ENCODE results near the gene ITGB4. TPM values are rescaled to one million over a fixed set of nuclear protein-coding genes. Genes with fewer than 3 reads are reported as not detected.

The ITGB4 gene
- total RNA-seq (2014; rRNA removed; shearing (Covaris generic)) = 0.28 and 0.70 TPM in 2 replicates

- H3K27me3 ChIP-seq (ENCODE audit: control insufficient read depth, insufficient read depth, low read length) = peaks cover 22% of the 10 kb centered on the region
- DNase-seq = peak; percentile 98
- H3K36me3 ChIP-seq (replicated peaks; ENCODE audit: control insufficient read depth, insufficient read depth, low read length) = no peaks in the 10 kb centered on the region
Measured at GRCh38 chr17:75720656-75721462, at the start of gene ITGB4. ITGB4 (plus strand) TSS chr17:75721459; CDS start chr17:75724704, 3,245 bp downstream.

GRCh38 chr17:75672011-75672410, 49.2 kb upstream of the ITGB4 start:
- no peak for DNase-seq
- Histone ChIP-seq H3K27me3 (ENCODE audit: control insufficient read depth, insufficient read depth, low read length) (no peaks in the 10 kb centered on the region), H3K36me3 (replicated peaks; ENCODE audit: control insufficient read depth, insufficient read depth, low read length) (peaks cover 22% of the 10 kb centered on the region), H3K4me3 (ENCODE audit: insufficient read depth, low read depth, low read length) (no peak overlapping the region)

More at GRCh38 chr17:75720656-75721462, at the start of gene ITGB4:
- peak within 1 kb of the TSS; percentile 49 for H3K4me3 ChIP-seq (ENCODE audit: insufficient read depth, low read depth, low read length)

DNA sequence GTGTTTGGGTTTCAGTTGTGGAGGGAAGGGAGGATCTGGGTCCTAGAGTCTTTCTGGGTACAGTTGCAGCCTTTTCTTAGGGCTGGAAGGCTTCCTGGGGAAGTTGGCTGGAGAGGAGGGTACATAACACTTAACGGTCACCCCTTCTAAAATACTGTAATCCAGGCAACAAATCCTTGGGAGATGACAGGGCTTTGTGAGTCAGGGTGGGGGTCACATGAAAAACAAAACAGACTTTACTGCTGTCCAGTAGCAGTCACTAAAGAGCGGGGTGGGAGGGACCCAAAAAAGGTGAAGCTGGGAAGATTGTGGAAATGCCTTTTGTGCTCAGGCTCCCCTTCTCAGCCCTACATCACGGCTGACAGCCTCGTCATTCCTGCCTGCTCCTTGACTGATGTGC, 47.8 kb upstream of the ITGB4 start:
- Histone ChIP-seq H3K27me3 (ENCODE audit: control insufficient read depth, insufficient read depth, low read length) (no peaks in the 10 kb centered on the region), H3K4me3 (ENCODE audit: insufficient read depth, low read depth, low read length) (no peak overlapping the region), H3K36me3 (replicated peaks; ENCODE audit: control insufficient read depth, insufficient read depth, low read length) (peaks cover 22% of the 10 kb centered on the region)
- no peak for DNase-seq

DNA sequence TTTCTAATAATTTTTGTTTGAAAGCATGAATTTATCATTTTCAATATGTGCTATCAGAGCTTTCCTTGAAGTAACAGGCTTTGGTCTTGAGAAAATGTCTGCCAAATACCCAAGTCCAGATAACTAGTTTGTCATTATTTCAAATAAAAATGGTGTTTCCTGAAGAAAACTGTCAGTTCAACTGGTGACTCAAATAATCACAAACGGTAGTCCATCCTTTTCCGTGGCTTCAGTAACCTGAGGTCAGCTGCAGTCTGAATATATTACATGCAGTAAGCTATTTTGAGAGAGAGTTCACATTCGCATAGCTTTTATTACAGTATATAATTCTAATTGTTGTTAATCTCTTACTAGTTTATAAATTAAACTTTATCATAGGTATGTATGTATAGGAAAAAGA, 44.8 kb upstream of the ITGB4 start:
- Histone ChIP-seq H3K4me3 (ENCODE audit: insufficient read depth, low read depth, low read length) (no peak overlapping the region), H3K36me3 (replicated peaks; ENCODE audit: control insufficient read depth, insufficient read depth, low read length) (peaks cover 13% of the 10 kb centered on the region)
- DNase-seq = no peak

GRCh38 chr17:75679706-75680211, 41.5 kb upstream of the ITGB4 start:
- no peaks in the 10 kb centered on the region for H3K27me3 ChIP-seq (ENCODE audit: control insufficient read depth, insufficient read depth, low read length)
- no peak for DNase-seq
- H3K4me3 ChIP-seq (ENCODE audit: insufficient read depth, low read depth, low read length) = no peak overlapping the region
- peaks cover 3% of the 10 kb centered on the region for H3K36me3 ChIP-seq (replicated peaks; ENCODE audit: control insufficient read depth, insufficient read depth, low read length)

More for the DNA sequence above, 44.8 kb upstream of the ITGB4 start:
- H3K27me3 ChIP-seq (ENCODE audit: control insufficient read depth, insufficient read depth, low read length) = no peaks in the 10 kb centered on the region

DNA sequence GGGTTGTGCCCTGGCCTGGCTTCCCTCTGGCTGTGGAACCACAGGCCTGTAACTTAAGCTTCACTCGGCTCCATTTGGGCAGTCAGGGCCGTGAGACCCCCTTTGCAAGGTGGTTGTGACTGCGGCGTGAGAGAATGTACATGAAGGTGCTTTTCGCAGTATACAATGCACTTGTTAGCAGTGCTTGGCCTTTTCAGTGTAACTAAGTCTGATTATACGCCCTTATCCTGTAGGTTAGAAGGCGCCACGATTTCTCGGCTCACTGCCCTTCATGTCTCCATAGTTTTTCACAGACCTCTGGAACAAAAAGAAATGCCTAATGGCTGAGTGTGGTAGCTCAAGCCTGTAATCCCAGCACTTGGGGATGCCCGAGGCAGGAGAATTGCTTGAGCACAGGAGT, 40.8 kb upstream of the ITGB4 start:
- H3K4me3 ChIP-seq (ENCODE audit: insufficient read depth, low read depth, low read length) = no peak overlapping the region
- H3K27me3 ChIP-seq (ENCODE audit: control insufficient read depth, insufficient read depth, low read length) = no peaks in the 10 kb centered on the region
- peaks cover 3% of the 10 kb centered on the region for H3K36me3 ChIP-seq (replicated peaks; ENCODE audit: control insufficient read depth, insufficient read depth, low read length)
- DNase-seq = no peak

DNA sequence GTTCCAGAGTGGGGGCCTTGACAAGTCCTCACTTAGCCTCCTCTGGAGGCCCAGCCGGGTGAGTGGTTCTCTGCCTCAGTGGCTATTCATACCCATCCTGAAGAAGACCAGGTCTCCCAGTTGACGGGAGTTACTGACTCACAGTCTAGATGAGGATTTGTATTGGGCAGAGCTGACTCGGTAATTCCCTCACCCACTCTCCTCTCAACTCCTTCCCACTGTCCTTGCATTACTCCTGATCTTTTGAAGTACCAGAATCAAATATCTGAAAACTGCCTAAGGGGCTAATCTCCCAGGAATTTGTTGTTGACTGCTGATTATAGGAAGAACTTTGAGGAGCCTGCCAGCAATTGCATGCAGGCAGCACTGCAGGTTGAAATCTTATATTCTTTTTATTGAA, 40.0 kb upstream of the ITGB4 start:
- Histone ChIP-seq H3K4me3 (ENCODE audit: insufficient read depth, low read depth, low read length) (no peak overlapping the region), H3K36me3 (replicated peaks; ENCODE audit: control insufficient read depth, insufficient read depth, low read length) (peaks cover 1% of the 10 kb centered on the region), H3K27me3 (ENCODE audit: control insufficient read depth, insufficient read depth, low read length) (no peaks in the 10 kb centered on the region)
- no peak for DNase-seq

DNA sequence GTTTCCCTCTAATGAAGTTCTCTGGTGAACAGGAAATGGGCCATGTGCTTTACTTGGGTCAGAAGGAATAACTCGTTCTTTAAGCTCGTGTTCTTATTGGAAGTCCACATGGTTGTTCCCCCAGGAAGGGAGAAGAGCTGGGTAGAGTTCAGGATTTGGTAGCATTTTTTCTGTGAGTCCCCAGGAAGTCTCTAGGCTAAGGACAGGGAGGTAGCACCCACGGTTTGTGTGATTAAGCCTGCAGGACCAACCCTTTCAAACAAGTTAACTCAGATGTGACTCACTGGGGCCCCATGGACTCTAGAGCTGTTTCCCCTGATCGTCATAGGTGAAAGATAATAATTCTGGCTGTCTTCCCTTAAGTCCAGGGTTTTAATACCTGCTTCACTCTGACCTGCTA, 37.7 kb upstream of the ITGB4 start:
- DNase-seq = no peak
- H3K4me3 ChIP-seq (ENCODE audit: insufficient read depth, low read depth, low read length) = no peak overlapping the region

GRCh38 chr17:75684249-75684648, 37.0 kb upstream of the ITGB4 start:
- Histone ChIP-seq H3K27me3 (ENCODE audit: control insufficient read depth, insufficient read depth, low read length) (no peaks in the 10 kb centered on the region), H3K4me3 (ENCODE audit: insufficient read depth, low read depth, low read length) (no peak overlapping the region), H3K36me3 (replicated peaks; ENCODE audit: control insufficient read depth, insufficient read depth, low read length) (peaks cover 1% of the 10 kb centered on the region)
- DNase-seq = no peak

More for the DNA sequence above, 37.7 kb upstream of the ITGB4 start:
- H3K36me3 ChIP-seq (replicated peaks; ENCODE audit: control insufficient read depth, insufficient read depth, low read length) = peaks cover 1% of the 10 kb centered on the region
- no peaks in the 10 kb centered on the region for H3K27me3 ChIP-seq (ENCODE audit: control insufficient read depth, insufficient read depth, low read length)

DNA sequence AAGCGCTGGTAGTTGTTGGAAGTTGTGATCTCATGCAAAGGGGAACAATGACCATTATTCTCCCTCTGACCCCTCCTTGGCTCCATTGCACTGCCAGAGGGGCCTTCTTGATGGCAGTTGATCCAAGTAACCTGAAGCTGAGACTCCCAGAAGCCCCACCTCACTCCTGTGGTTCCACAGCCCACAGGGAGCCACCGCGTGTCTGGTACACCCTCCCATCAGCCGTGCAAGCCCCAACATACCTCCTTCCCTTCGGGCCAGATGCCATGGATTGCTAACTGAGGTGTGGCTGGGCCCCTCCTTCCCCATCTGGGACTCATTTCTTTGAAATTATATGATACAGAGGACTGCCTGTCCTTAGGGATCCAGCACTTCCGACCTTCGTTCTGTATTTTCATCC, 36.3 kb upstream of the ITGB4 start:
- no peak for DNase-seq
- no peaks in the 10 kb centered on the region; the same call in none of the 2 replicates for H3K36me3 ChIP-seq (replicated peaks; ENCODE audit: control insufficient read depth, insufficient read depth, low read length)

GRCh38 chr17:75685499-75685898, 35.8 kb upstream of the ITGB4 start:
- no peak for DNase-seq
- no peaks in the 10 kb centered on the region for H3K27me3 ChIP-seq (ENCODE audit: control insufficient read depth, insufficient read depth, low read length)
- peaks cover 1% of the 10 kb centered on the region for H3K36me3 ChIP-seq (replicated peaks; ENCODE audit: control insufficient read depth, insufficient read depth, low read length)
- H3K4me3 ChIP-seq (ENCODE audit: insufficient read depth, low read depth, low read length) = no peak overlapping the region

More for the DNA sequence above, 36.3 kb upstream of the ITGB4 start:
- Histone ChIP-seq H3K27me3 (ENCODE audit: control insufficient read depth, insufficient read depth, low read length) (no peaks in the 10 kb centered on the region), H3K4me3 (ENCODE audit: insufficient read depth, low read depth, low read length) (no peak overlapping the region)

DNA sequence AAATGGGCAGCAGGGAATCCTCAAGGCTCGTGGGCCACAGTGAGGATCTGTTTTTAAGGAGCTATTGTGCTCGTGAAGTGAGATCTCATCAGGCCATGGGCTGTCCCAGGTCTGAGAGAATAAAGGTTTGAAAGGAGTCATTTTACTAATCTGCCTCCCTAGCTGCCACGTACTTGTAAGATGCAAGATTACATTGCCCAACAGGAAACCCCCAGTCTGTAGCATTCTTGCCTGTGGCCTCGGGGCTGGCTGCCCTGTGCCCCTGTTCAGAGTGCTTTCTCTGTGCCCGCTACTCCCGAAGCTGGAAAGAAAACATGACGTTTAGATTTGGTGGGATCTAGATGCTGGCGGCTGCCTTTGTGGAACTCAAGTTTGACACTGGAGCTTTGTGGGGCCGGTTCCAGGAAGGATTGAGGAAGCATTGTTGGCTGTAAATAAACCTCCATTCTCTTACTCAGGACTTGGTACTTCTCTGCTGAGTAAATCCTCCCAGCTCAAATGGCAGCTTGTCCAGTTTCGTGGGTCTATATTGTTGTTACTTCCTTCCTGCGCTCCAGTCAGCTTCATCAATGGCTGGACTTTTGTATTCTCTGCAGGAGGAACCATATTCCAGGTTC, 32.9 kb upstream of the ITGB4 start:
- DNase-seq = no peak
- H3K27me3 ChIP-seq (ENCODE audit: control insufficient read depth, insufficient read depth, low read length) = no peaks in the 10 kb centered on the region

DNA sequence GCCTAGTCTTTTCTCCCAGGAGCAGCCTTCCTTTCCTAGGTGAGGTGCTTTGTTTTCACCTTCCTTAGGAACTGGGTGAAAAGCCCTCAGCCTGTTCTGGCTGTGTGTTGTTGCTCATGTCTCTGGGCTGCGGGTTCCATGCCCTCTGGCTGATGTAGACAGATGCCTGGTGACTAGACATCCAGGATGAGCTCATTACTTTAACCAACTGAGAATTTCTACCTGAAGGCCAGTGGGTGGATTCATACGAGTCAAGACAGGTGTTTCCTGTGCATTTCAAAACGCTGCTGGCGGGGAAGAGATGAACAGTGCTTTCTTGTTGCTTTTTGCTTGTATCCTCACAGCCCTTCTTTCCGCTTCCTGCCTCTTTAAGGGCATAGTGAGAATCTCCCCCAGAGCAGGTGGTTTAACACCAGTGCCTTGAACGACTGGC, 31.8 kb upstream of the ITGB4 start:
- no peak for DNase-seq
- H3K27me3 ChIP-seq (ENCODE audit: control insufficient read depth, insufficient read depth, low read length) = no peaks in the 10 kb centered on the region
- peaks cover 1% of the 10 kb centered on the region for H3K36me3 ChIP-seq (replicated peaks; ENCODE audit: control insufficient read depth, insufficient read depth, low read length)
- H3K4me3 ChIP-seq (ENCODE audit: insufficient read depth, low read depth, low read length) = no peak overlapping the region

More for the DNA sequence above, 32.9 kb upstream of the ITGB4 start:
- Histone ChIP-seq H3K36me3 (replicated peaks; ENCODE audit: control insufficient read depth, insufficient read depth, low read length) (peaks cover 1% of the 10 kb centered on the region), H3K4me3 (ENCODE audit: insufficient read depth, low read depth, low read length) (no peak overlapping the region)

- no peak overlapping the region for H3K4me3 ChIP-seq (ENCODE audit: insufficient read depth, low read depth, low read length)
- H3K36me3 ChIP-seq (replicated peaks; ENCODE audit: control insufficient read depth, insufficient read depth, low read length) = peaks cover 4% of the 10 kb centered on the region
- no peaks in the 10 kb centered on the region for H3K27me3 ChIP-seq (ENCODE audit: control insufficient read depth, insufficient read depth, low read length)
- no peak for DNase-seq
Measured at GRCh38 chr17:75691371-75691791, 29.9 kb upstream of the ITGB4 start.
